ENCODE results near the gene CEP70.

- TF ChIP-seq CTCF (IDR thresholded peaks at IDR 0.05) = no peak
- no peak for TF ChIP-seq POLR2A (IDR thresholded peaks at IDR 0.05)
Observed at GRCh38 chr3:138477801-138478200, 116.3 kb downstream of the CEP70 start.
